Osteoblast (primary cell): Measurements from ENCODE around the gene SARDH. TPM values are rescaled to one million over a fixed set of nuclear protein-coding genes. Genes with fewer than 3 reads are reported as not detected.

ENCODE experiments used
- DNase-seq: peaks from one replicate; pipeline ENCODE4 v3.0.0; 2011; ENCODE audit warnings: low spot score, mixed read lengths; ENCODE audit not compliant: insufficient read length; ENCODE audit errors: missing footprints
- H2AFZ ChIP-seq: 2 replicates; pipeline ENCODE4 v1.6.0; 2011; ENCODE audit warnings: mild to moderate bottlenecking, low read length
- H3K27ac ChIP-seq: 2 replicates; pipeline ENCODE4 v1.5.1; 2011; ENCODE audit warnings: mild to moderate bottlenecking, low read depth, low read length, moderate library complexity
- H3K27me3 ChIP-seq: 2 replicates; pipeline ENCODE4 v1.6.0; 2012; ENCODE audit warnings: mild to moderate bottlenecking, control low read depth, inconsistent platforms, low read length, moderate library complexity; ENCODE audit not compliant: insufficient read depth
- H3K36me3 ChIP-seq: 2 replicates; pipeline ENCODE4 v1.5.1; 2011; ENCODE audit warnings: mild to moderate bottlenecking, low read length, control low read depth, moderate library complexity; ENCODE audit not compliant: insufficient read depth
- H3K4me1 ChIP-seq: 2 replicates; pipeline ENCODE4 v1.5.1; 2011; ENCODE audit warnings: mild to moderate bottlenecking, low read length, control low read depth, moderate library complexity; ENCODE audit not compliant: insufficient read depth
- H3K4me2 ChIP-seq: 2 replicates; pipeline ENCODE4 v1.6.0; 2011; ENCODE audit warnings: mild to moderate bottlenecking, low read length; ENCODE audit not compliant: insufficient read depth
- H3K4me3 ChIP-seq: fragments of 200-600 bp; sonication (generic); 3 replicates; pipeline ENCODE4 v1.5.1; 2012; ENCODE audit warnings: mild to moderate bottlenecking, low read length, inconsistent platforms; ENCODE audit not compliant: insufficient read depth
- H3K79me2 ChIP-seq: 2 replicates; pipeline ENCODE4 v1.6.0; 2012; ENCODE audit warnings: mild to moderate bottlenecking, low read length, control low read depth, inconsistent platforms; ENCODE audit not compliant: insufficient read depth
- H3K9me3 ChIP-seq: 2 replicates; pipeline ENCODE4 v1.5.1; 2011; ENCODE audit warnings: low read depth, low read length, control low read depth
- H4K20me1 ChIP-seq: 2 replicates; pipeline ENCODE4 v1.6.0; 2012; ENCODE audit warnings: mild to moderate bottlenecking, low read length, control low read depth; ENCODE audit not compliant: insufficient read depth
- CTCF ChIP-seq: IDR thresholded peaks from 2 replicates; pipeline ENCODE4 v1.5.1; 2011; ENCODE audit warnings: mild to moderate bottlenecking, low read depth, low read length, moderate library complexity; ENCODE audit errors: extremely low read depth
- total RNA-seq: library from RNA; depleted of rRNA; stranded (reverse); fragments of >200 nt; gene quantifications from 2 replicates; pipeline ENCODE4 v1.2.3, GENCODE V29; 2012

SARDH gene
- total RNA-seq, 1 donor, result 5.4 TPM

GRCh38 chr9:133637451-133638055 is 100.6 kb downstream of the SARDH start:
- H3K27ac ChIP-seq, result no peak overlapping the region
- no peaks in the 10 kb centered on the region for H3K79me2 ChIP-seq
- TF ChIP-seq CTCF, result no peak
- no peaks in the 10 kb centered on the region for H4K20me1 ChIP-seq
- DNase-seq, result peak; percentile 52
- H3K36me3 ChIP-seq, result no peaks in the 10 kb centered on the region
- peaks cover 10% of the 10 kb centered on the region for H3K27me3 ChIP-seq
- no peaks in the 10 kb centered on the region for H3K4me1 ChIP-seq
- H3K4me3 ChIP-seq, result no peak overlapping the region
- H3K4me2 ChIP-seq, result no peak overlapping the region
- H3K9me3 ChIP-seq, result no peaks in the 10 kb centered on the region
- H2AFZ ChIP-seq, result no peak overlapping the region

- TF ChIP-seq CTCF, result no peak
- Histone ChIP-seq H3K27ac (no peak overlapping the region), H4K20me1 (no peaks in the 10 kb centered on the region), H3K4me1 (no peaks in the 10 kb centered on the region), H3K4me3 (no peak overlapping the region), H3K79me2 (no peaks in the 10 kb centered on the region), H3K36me3 (no peaks in the 10 kb centered on the region), H2AFZ (no peak overlapping the region), H3K9me3 (no peaks in the 10 kb centered on the region), H3K27me3 (peaks cover 10% of the 10 kb centered on the region), H3K4me2 (no peak overlapping the region)
- DNase-seq, result no peak
These were observed 101.2 kb downstream of the SARDH start for GRCh38 chr9:133636902-133637301.

- Histone ChIP-seq H3K27ac (no peak within 1 kb of the TSS), H3K27me3 (peaks cover 9% of the 10 kb centered on the region), H3K79me2 (no peaks in the 10 kb centered on the region), H3K4me2 (no peak within 1 kb of the TSS), H3K4me3 (no peak within 1 kb of the TSS), H3K36me3 (no peaks in the 10 kb centered on the region), H3K4me1 (no peaks in the 10 kb centered on the region), H2AFZ (no peak within 1 kb of the TSS), H4K20me1 (no peaks in the 10 kb centered on the region), H3K9me3 (no peaks in the 10 kb centered on the region)
- TF ChIP-seq CTCF, result no peak
- peak; percentile 58 for DNase-seq
These were observed 102.3 kb downstream of the SARDH start, which contains the start of gene DBH for GRCh38 chr9:133635533-133636531. Gene DBH, plus strand, starts transcription at chr9:133636363. Its CDS starts 9 bp downstream, at chr9:133636372.

- peak; percentile 52 for DNase-seq
- Histone ChIP-seq H3K9me3 (no peaks in the 10 kb centered on the region), H3K27me3 (peaks cover 6% of the 10 kb centered on the region), H3K4me3 (no peak overlapping the region), H3K79me2 (no peaks in the 10 kb centered on the region), H3K4me1 (no peaks in the 10 kb centered on the region), H3K27ac (no peak overlapping the region), H3K4me2 (no peak overlapping the region), H4K20me1 (no peaks in the 10 kb centered on the region), H3K36me3 (no peaks in the 10 kb centered on the region), H2AFZ (no peak overlapping the region)
- TF ChIP-seq CTCF, result no peak
These were observed 103.1 kb downstream of the SARDH start for GRCh38 chr9:133635098-133635497.
